DND-41 (cell line): Measurements from ENCODE around the gene TMEM178B.

Source experiments
- ATAC-seq: fragments of 200-7000 bp; cut with Tn5 transposase; 3 replicates; pipeline ENCODE4 v1.9.1; 2021; ENCODE audit warnings: low read depth; ENCODE audit not compliant: insufficient read depth
- DNase-seq: peaks from one replicate; pipeline ENCODE4 v3.0.0-alpha.2; 2020
- H2AFZ ChIP-seq: 2 replicates; pipeline ENCODE4 v1.6.0; 2012; ENCODE audit warnings: low read depth, low read length
- H3K27ac ChIP-seq: 2 replicates; pipeline ENCODE4 v1.5.1; 2012; ENCODE audit warnings: low read length, inconsistent platforms
- H3K27me3 ChIP-seq: fragments of 200-600 bp; sonication (generic); 2 replicates; pipeline ENCODE4 v1.6.0; 2012; ENCODE audit warnings: low read length, mild to moderate bottlenecking, inconsistent platforms; ENCODE audit not compliant: insufficient read depth, poor library complexity
- H3K36me3 ChIP-seq: 2 replicates; pipeline ENCODE4 v1.5.1; 2012; ENCODE audit warnings: low read length, inconsistent platforms; ENCODE audit not compliant: insufficient read depth
- H3K4me1 ChIP-seq: 2 replicates; pipeline ENCODE4 v1.5.1; 2012; ENCODE audit warnings: mild to moderate bottlenecking, low read length; ENCODE audit not compliant: insufficient read depth
- H3K4me2 ChIP-seq: 2 replicates; pipeline ENCODE4 v1.6.0; 2012; ENCODE audit warnings: mild to moderate bottlenecking, moderate library complexity, low read length, inconsistent platforms; ENCODE audit not compliant: insufficient read depth
- H3K4me3 ChIP-seq, 2 experiments: fragments of 200-600 bp in 1 of 2; shearing (Covaris generic) in 1 of 2; 2 replicates each; pipeline ENCODE4 v1.5.1; 2012 to 2016; ENCODE audit warnings: inconsistent platforms in 2 of 2, low read length in 2 of 2, mild to moderate bottlenecking in 2 of 2, low read depth in 1 of 2, moderate library complexity in 1 of 2
- H3K79me2 ChIP-seq: 2 replicates; pipeline ENCODE4 v1.6.0; 2012; ENCODE audit warnings: low read length, inconsistent platforms; ENCODE audit not compliant: insufficient read depth
- H3K9ac ChIP-seq: 2 replicates; pipeline ENCODE4 v1.6.0; 2012; ENCODE audit warnings: low read depth, mild to moderate bottlenecking, inconsistent platforms, low read length, moderate library complexity
- H3K9me3 ChIP-seq: 2 replicates; pipeline ENCODE4 v1.5.1; 2012; ENCODE audit warnings: low read length, moderate library complexity, mild to moderate bottlenecking, inconsistent platforms; ENCODE audit not compliant: insufficient read depth, severe bottlenecking
- H4K20me1 ChIP-seq: 2 replicates; pipeline ENCODE4 v1.6.0; 2012; ENCODE audit warnings: low read length; ENCODE audit not compliant: insufficient read depth
- EZH2 ChIP-seq: IDR thresholded peaks from 3 replicates; pipeline ENCODE4 v1.6.1; 2012; ENCODE audit warnings: borderline replicate concordance, low read depth, mild to moderate bottlenecking, moderate library complexity, low read length, inconsistent platforms; ENCODE audit not compliant: severe bottlenecking
- TF ChIP-seq, protein P1 (sequence below): IDR thresholded peaks from 2 replicates; pipeline ENCODE4 v1.5.1; 2012; ENCODE audit warnings: borderline replicate concordance, low read length, moderate library complexity, mild to moderate bottlenecking; ENCODE audit not compliant: poor library complexity, severe bottlenecking; ENCODE audit errors: extremely low read depth

TMEM178B gene

DNA sequence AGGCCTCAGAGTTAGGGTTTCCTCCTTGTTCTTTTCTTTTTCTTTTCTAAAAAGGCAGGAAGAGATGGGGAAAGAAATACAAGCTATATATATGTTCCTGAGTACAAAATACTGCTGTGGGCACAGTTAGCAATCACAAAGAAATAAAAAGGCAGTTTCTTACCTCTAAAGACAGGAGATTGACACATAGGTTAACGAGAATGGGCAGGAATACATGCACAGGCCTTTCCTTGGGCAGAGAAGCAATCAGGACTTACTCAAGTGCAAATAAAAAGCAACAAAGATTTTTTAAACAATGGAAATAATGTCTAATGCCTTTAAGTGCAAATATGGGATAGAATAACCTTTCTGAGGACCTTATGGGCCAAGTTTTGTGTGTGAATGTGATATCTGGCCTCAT, 357.8 kb downstream of the TMEM178B start:
- Histone ChIP-seq H3K4me3 (no peak overlapping the region), H3K27ac (no peak overlapping the region), H3K79me2 (no peaks in the 10 kb centered on the region), H3K4me1 (no peaks in the 10 kb centered on the region), H3K4me2 (no peak overlapping the region), H3K27me3 (peaks cover 7% of the 10 kb centered on the region), H3K9me3 (no peaks in the 10 kb centered on the region), H3K9ac (no peak overlapping the region), H4K20me1 (no peaks in the 10 kb centered on the region), H2AFZ (no peak overlapping the region), H3K36me3 (no peaks in the 10 kb centered on the region)
- DNase-seq (no peak), ATAC-seq (no peak)
- TF ChIP-seq EZH2, result no peak
- TF ChIP-seq, protein P1, sequence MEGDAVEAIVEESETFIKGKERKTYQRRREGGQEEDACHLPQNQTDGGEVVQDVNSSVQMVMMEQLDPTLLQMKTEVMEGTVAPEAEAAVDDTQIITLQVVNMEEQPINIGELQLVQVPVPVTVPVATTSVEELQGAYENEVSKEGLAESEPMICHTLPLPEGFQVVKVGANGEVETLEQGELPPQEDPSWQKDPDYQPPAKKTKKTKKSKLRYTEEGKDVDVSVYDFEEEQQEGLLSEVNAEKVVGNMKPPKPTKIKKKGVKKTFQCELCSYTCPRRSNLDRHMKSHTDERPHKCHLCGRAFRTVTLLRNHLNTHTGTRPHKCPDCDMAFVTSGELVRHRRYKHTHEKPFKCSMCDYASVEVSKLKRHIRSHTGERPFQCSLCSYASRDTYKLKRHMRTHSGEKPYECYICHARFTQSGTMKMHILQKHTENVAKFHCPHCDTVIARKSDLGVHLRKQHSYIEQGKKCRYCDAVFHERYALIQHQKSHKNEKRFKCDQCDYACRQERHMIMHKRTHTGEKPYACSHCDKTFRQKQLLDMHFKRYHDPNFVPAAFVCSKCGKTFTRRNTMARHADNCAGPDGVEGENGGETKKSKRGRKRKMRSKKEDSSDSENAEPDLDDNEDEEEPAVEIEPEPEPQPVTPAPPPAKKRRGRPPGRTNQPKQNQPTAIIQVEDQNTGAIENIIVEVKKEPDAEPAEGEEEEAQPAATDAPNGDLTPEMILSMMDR, result no peak

- DNase-seq (no peak), ATAC-seq (no peak)
- H3K9me3 ChIP-seq, result no peaks in the 10 kb centered on the region
- no peak overlapping the region for H3K27ac ChIP-seq
- H2AFZ ChIP-seq, result no peak overlapping the region
- TF ChIP-seq EZH2, result no peak
- TF ChIP-seq, protein P1, result no peak
- H3K79me2 ChIP-seq, result no peaks in the 10 kb centered on the region
- H3K4me1 ChIP-seq, result no peaks in the 10 kb centered on the region
- no peak overlapping the region for H3K4me2 ChIP-seq
- H3K27me3 ChIP-seq, result peaks cover 7% of the 10 kb centered on the region
- H3K9ac ChIP-seq, result no peak overlapping the region
- no peaks in the 10 kb centered on the region for H4K20me1 ChIP-seq
- H3K4me3 ChIP-seq, result no peak overlapping the region
- no peaks in the 10 kb centered on the region for H3K36me3 ChIP-seq
Measured at GRCh38 chr7:141433698-141434097, 359.8 kb downstream of the TMEM178B start.

DNA sequence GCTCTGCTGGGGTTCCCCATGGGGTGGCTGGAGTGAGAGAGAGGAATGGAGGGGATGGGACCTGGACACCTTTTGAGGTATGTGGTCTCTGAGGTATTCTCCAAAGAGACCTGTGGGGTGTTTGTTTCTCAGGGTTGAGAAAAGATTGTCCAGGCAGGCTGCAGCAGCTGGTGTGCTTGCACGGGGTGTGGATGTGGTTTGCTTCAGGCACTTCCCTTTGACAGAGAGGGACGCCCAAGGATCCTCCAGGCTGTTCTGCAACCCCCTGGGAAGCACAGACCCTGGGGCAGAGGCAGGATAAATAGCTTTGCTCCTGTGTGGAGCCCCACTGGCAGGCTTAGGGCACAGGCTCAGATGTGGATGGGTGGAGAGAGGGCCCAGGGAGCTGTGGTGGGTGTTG, 362.3 kb downstream of the TMEM178B start:
- no peaks in the 10 kb centered on the region for H3K9me3 ChIP-seq
- H3K4me2 ChIP-seq, result no peak overlapping the region
- no peak overlapping the region for H3K9ac ChIP-seq
- no peak overlapping the region for H3K27ac ChIP-seq
- peaks cover 7% of the 10 kb centered on the region for H3K27me3 ChIP-seq
- H3K79me2 ChIP-seq, result no peaks in the 10 kb centered on the region
- no peaks in the 10 kb centered on the region for H3K4me1 ChIP-seq
- H4K20me1 ChIP-seq, result no peaks in the 10 kb centered on the region
- H2AFZ ChIP-seq, result no peak overlapping the region
- TF ChIP-seq EZH2, result no peak
- TF ChIP-seq, protein P1, result no peak
- no peaks in the 10 kb centered on the region for H3K36me3 ChIP-seq
- no peak for ATAC-seq
- no peak overlapping the region for H3K4me3 ChIP-seq
- no peak for DNase-seq

DNA sequence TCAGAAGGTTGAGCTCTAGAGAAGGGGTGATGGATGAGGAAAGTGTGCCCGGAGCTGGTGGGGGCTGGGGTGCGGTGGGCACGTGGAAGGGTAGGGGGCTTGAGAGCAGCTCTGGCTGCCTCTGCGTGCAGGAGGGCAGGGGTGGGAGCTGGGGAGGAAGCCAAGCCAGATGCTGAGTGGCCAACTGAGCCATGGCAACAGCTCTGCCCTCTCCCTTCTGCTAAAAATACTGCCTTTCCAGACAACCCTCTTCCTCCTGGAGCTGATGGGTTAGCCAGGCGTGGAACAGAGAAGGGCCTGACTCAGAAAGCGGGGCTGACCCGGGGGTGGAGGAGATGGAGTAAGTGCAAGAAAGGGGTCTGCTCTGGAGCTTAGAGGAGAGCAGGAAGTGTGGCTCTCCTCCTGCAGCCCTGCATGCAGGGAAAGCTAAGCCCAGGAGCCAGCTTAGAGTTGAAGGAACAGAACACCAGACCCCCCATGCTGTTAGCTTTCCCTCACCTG, 362.8 kb downstream of the TMEM178B start:
- TF ChIP-seq, protein P1, result no peak
- TF ChIP-seq EZH2, result no peak
- Histone ChIP-seq H3K36me3 (no peaks in the 10 kb centered on the region), H4K20me1 (no peaks in the 10 kb centered on the region), H3K4me3 (no peak overlapping the region), H2AFZ (no peak overlapping the region), H3K9me3 (no peaks in the 10 kb centered on the region), H3K4me1 (no peaks in the 10 kb centered on the region), H3K4me2 (no peak overlapping the region), H3K79me2 (no peaks in the 10 kb centered on the region), H3K27me3 (peaks cover 7% of the 10 kb centered on the region), H3K27ac (no peak overlapping the region), H3K9ac (no peak overlapping the region)
- no peak for ATAC-seq
- DNase-seq, result no peak
